ENCODE measurements around the gene FAM219A. TPM values are rescaled to one million over a fixed set of nuclear protein-coding genes. Genes with fewer than 3 reads are reported as not detected.
A peak's percentile ranks its signal among the peaks of the same experiment; 100 is the strongest.

The FAM219A gene
- 221 TPM for total RNA-seq (ENCODE audit: unreplicated experiment)
- long read RNA-seq, partial matches to known transcripts = 0 of 6 reads
- long read RNA-seq, other reads (novel, unspliced or antisense) = 4 of 6 reads

GRCh38 chr9:34458013-34458958 is at the start of gene FAM219A, which contains the start of gene DNAI1:
Gene FAM219A (minus strand): TSS chr9:34458570. CDS start chr9:34458263, 307 bp downstream.
Gene DNAI1 (plus strand): TSS chr9:34458805. CDS start chr9:34459006, 201 bp downstream.
- Mint-ChIP-seq H3K4me1 (ENCODE audit: low read depth, unreplicated experiment) (peaks cover 40% of the 10 kb centered on the region), H3K36me3 (ENCODE audit: unreplicated experiment) (peaks cover 7% of the 10 kb centered on the region), H3K27me3 (ENCODE audit: unreplicated experiment) (peaks cover 25% of the 10 kb centered on the region), H3K27ac (ENCODE audit: unreplicated experiment) (peak within 1 kb of the TSS; percentile 99), H3K9me3 (ENCODE audit: unreplicated experiment) (peaks cover 24% of the 10 kb centered on the region), H3K4me3 (ENCODE audit: unreplicated experiment) (peak within 1 kb of the TSS; percentile 99)
- no peak for TF ChIP-seq CTCF (IDR thresholded peaks at IDR 0.05; ENCODE audit: partially characterized antibody, unreplicated experiment)
- peak; percentile 99 for DNase-seq

DNA sequence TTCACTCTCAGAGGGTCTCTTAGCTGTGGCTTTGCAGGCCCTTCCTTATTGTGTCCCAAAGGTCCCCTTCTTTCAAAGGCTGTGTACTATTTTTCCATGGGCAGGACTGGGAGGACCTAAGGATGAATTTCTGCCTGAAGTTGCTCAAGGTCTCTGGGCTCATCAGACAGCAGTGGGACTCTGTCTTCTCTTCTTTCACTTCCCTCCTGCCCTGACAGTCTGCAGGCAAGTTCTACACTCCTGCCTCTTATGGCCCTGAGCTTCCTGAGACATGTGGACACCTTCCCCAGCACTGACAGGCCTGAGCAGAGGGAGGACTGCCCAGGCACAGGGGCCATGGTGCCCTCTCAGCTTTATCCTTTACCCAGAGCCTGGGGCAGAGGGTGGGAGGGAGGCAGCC is 49.6 kb upstream of the FAM219A start:
- no peak for TF ChIP-seq CTCF (IDR thresholded peaks at IDR 0.05; ENCODE audit: partially characterized antibody, unreplicated experiment)
- H3K27me3 Mint-ChIP-seq (ENCODE audit: unreplicated experiment) = peaks cover 3% of the 10 kb centered on the region
- peaks cover 6% of the 10 kb centered on the region for H3K9me3 Mint-ChIP-seq (ENCODE audit: unreplicated experiment)
- H3K4me3 Mint-ChIP-seq (ENCODE audit: unreplicated experiment) = no peak overlapping the region
- peaks cover 5% of the 10 kb centered on the region for H3K36me3 Mint-ChIP-seq (ENCODE audit: unreplicated experiment)
- peaks cover 23% of the 10 kb centered on the region for H3K4me1 Mint-ChIP-seq (ENCODE audit: low read depth, unreplicated experiment)
- no peak overlapping the region for H3K27ac Mint-ChIP-seq (ENCODE audit: unreplicated experiment)
- no peak for DNase-seq

- no peak for TF ChIP-seq CTCF (IDR thresholded peaks at IDR 0.05; ENCODE audit: partially characterized antibody, unreplicated experiment)
- Mint-ChIP-seq H3K4me3 (ENCODE audit: unreplicated experiment) (no peak overlapping the region), H3K9me3 (ENCODE audit: unreplicated experiment) (peaks cover 6% of the 10 kb centered on the region), H3K4me1 (ENCODE audit: low read depth, unreplicated experiment) (peaks cover 19% of the 10 kb centered on the region), H3K27me3 (ENCODE audit: unreplicated experiment) (peaks cover 3% of the 10 kb centered on the region), H3K27ac (ENCODE audit: unreplicated experiment) (no peak overlapping the region), H3K36me3 (ENCODE audit: unreplicated experiment) (peaks cover 5% of the 10 kb centered on the region)
- DNase-seq = no peak
Measured at GRCh38 chr9:34507556-34507955, 49.2 kb upstream of the FAM219A start.

DNA sequence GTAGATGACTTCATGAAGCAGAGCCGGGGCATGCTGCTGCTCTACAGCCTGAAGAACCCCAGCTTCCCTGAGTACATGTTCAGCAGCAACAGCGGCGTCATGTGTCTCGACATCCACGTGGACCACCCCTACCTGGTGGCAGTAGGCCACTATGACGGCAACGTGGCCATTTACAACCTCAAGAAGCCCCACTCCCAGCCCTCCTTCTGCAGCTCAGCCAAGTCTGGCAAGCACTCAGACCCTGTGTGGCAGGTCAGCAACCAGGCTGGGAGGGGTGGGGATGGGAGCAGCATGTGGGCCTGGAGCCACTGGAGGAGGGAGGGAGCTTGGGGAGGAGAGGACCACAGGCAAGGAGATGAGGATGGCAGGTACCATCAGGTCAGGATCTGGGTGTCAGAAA is 48.3 kb upstream of the FAM219A start:
- no peak for DNase-seq
- peaks cover 3% of the 10 kb centered on the region for H3K27me3 Mint-ChIP-seq (ENCODE audit: unreplicated experiment)
- H3K4me3 Mint-ChIP-seq (ENCODE audit: unreplicated experiment) = no peak overlapping the region
- H3K27ac Mint-ChIP-seq (ENCODE audit: unreplicated experiment) = no peak overlapping the region
- H3K36me3 Mint-ChIP-seq (ENCODE audit: unreplicated experiment) = peaks cover 5% of the 10 kb centered on the region
- H3K9me3 Mint-ChIP-seq (ENCODE audit: unreplicated experiment) = peaks cover 6% of the 10 kb centered on the region
- peaks cover 16% of the 10 kb centered on the region for H3K4me1 Mint-ChIP-seq (ENCODE audit: low read depth, unreplicated experiment)
- TF ChIP-seq CTCF (IDR thresholded peaks at IDR 0.05; ENCODE audit: partially characterized antibody, unreplicated experiment) = no peak
